ENCODE data around the gene NOC4L. TPM values are rescaled to one million over a fixed set of nuclear protein-coding genes. Genes with fewer than 3 reads are reported as not detected.

NOC4L gene
- total RNA-seq, 1 experiment from 2014 or later: 29.8 TPM

DNA sequence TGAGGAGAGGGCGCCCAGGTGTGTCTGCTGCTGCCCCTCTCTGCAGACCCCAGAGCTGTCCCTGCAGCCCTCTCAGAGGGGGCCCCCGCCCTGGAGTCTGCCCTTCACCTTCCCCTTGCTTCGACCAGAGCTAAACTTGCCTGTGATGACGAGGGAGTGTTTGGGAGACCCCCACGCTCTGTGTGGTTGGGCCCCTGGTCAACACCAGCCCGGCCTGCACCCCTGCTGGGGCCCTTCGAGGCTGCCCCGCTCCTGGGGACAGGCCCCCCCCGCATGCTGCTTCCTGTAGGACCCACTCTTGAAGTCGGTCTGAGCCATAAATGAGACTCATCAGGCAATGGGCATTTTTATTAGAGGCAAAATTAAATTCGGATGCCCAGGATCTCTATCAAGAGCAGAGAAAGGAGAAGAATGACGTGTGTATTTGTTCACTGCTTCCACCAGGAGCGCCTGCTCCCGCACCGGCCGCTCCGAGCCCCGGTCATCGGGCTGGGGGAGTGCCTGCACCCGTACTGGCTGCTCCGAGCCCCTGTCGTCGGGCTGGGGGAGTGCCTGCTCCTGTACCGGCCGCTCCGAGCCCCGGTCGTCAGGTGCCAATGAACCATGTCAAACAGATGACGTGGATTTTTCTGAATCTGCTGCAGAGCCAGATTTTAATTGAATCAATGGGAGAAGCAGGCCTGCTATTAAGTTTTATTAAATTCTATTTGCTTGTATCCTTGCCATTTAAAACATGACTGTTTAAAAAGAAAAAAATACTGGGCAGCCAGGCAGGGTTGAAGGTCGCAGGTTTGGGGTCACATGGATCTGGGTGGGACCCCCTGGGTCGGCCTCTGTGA, 47.7 kb downstream of the NOC4L start:
- no peak overlapping the region for H3K27ac ChIP-seq (ENCODE audit: low read length)
- ChIA-PET CTCF (no interaction called here), POLR2A (no interaction called here)
- no peaks in the 10 kb centered on the region for H3K36me3 ChIP-seq (ENCODE audit: control insufficient read depth, insufficient read depth, low read length)
- no peaks in the 10 kb centered on the region for H3K27me3 ChIP-seq (ENCODE audit: control insufficient read depth, insufficient read depth, low read length)
- intact Hi-C loops (cut with micrococcal nuclease; ENCODE audit: unreplicated experiment): no loop called here
- no peak for DNase-seq (ENCODE audit: low read depth, low spot score)
- TF ChIP-seq SIN3A (IDR thresholded peaks at IDR 0.05; ENCODE audit: borderline replicate concordance, insufficient read depth, low read depth, low read length) (no peak), POLR2AphosphoS5 (IDR thresholded peaks at IDR 0.05; ENCODE audit: low read depth, low read length) (no peak), TCF7L2 (IDR thresholded peaks at IDR 0.05; ENCODE audit: low read depth, low read length) (no peak)
- TF ChIP-seq, protein P1, sequence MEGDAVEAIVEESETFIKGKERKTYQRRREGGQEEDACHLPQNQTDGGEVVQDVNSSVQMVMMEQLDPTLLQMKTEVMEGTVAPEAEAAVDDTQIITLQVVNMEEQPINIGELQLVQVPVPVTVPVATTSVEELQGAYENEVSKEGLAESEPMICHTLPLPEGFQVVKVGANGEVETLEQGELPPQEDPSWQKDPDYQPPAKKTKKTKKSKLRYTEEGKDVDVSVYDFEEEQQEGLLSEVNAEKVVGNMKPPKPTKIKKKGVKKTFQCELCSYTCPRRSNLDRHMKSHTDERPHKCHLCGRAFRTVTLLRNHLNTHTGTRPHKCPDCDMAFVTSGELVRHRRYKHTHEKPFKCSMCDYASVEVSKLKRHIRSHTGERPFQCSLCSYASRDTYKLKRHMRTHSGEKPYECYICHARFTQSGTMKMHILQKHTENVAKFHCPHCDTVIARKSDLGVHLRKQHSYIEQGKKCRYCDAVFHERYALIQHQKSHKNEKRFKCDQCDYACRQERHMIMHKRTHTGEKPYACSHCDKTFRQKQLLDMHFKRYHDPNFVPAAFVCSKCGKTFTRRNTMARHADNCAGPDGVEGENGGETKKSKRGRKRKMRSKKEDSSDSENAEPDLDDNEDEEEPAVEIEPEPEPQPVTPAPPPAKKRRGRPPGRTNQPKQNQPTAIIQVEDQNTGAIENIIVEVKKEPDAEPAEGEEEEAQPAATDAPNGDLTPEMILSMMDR (IDR thresholded peaks at IDR 0.05): no peak
- peaks cover 6% of the 10 kb centered on the region for H3K4me1 ChIP-seq (ENCODE audit: control insufficient read depth, insufficient read depth, low read length)
- H3K4me3 ChIP-seq (ENCODE audit: low read depth in 2 of 2, low read length in 2 of 2): no peak overlapping the region
- in situ Hi-C loops (cut with HindIII; ENCODE audit: low pct_unique_long_range_greater_than_20kb, low sequenced_read_pairs): no loop called here
- no TSS peak for BruUV-seq (replicated peaks)
- 0 out of 2 replicates have a peak, but pooled peaks cover 3% of the 10 kb centered on the region for H3K9me3 ChIP-seq (ENCODE audit: control insufficient read depth, insufficient read depth, low read depth, low read length)
- ATAC-seq: no peak

DNA sequence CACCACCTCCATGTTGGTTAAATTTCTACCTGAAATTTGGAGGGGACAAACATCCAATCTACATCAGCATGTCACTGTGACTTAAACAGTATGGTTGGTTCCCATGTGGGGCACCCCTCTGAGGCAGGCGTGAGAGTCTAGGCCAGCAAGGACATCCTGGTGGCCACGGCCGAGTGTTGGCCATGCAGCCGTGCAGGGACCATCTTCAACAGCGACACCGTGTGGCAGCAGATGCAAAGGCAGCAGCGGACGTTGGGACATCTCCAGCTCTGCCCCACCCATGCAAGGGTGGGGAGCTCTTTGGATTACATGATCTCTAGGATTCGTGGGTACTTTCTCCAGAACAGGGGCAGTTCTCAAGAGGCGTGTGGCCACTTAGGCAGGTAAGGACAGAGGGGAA, 49.8 kb downstream of the NOC4L start:
- in situ Hi-C loops (cut with HindIII; ENCODE audit: low pct_unique_long_range_greater_than_20kb, low sequenced_read_pairs): no loop called here

More for the DNA sequence above, 49.8 kb downstream of the NOC4L start:
- ChIA-PET POLR2A (no interaction called here), CTCF (interaction anchor here (0.5 kb wide), 1 partner anchor 188 kb away, joined by 3 read pairs; no protein-coding TSS in a partner anchor)
- Histone ChIP-seq H3K9me3 (ENCODE audit: control insufficient read depth, insufficient read depth, low read depth, low read length) (0 out of 2 replicates have a peak, but pooled peaks cover 3% of the 10 kb centered on the region), H3K36me3 (ENCODE audit: control insufficient read depth, insufficient read depth, low read length) (no peaks in the 10 kb centered on the region), H3K4me3 (ENCODE audit: low read depth in 2 of 2, low read length in 2 of 2) (no peak overlapping the region), H3K27ac (ENCODE audit: low read length) (no peak overlapping the region), H3K27me3 (ENCODE audit: control insufficient read depth, insufficient read depth, low read length) (no peaks in the 10 kb centered on the region), H3K4me1 (ENCODE audit: control insufficient read depth, insufficient read depth, low read length) (peaks cover 6% of the 10 kb centered on the region)
- intact Hi-C loops (cut with micrococcal nuclease; ENCODE audit: unreplicated experiment): no loop called here
- DNase-seq (ENCODE audit: low read depth, low spot score) (no peak), ATAC-seq (no peak)
- TF ChIP-seq, protein P2, sequence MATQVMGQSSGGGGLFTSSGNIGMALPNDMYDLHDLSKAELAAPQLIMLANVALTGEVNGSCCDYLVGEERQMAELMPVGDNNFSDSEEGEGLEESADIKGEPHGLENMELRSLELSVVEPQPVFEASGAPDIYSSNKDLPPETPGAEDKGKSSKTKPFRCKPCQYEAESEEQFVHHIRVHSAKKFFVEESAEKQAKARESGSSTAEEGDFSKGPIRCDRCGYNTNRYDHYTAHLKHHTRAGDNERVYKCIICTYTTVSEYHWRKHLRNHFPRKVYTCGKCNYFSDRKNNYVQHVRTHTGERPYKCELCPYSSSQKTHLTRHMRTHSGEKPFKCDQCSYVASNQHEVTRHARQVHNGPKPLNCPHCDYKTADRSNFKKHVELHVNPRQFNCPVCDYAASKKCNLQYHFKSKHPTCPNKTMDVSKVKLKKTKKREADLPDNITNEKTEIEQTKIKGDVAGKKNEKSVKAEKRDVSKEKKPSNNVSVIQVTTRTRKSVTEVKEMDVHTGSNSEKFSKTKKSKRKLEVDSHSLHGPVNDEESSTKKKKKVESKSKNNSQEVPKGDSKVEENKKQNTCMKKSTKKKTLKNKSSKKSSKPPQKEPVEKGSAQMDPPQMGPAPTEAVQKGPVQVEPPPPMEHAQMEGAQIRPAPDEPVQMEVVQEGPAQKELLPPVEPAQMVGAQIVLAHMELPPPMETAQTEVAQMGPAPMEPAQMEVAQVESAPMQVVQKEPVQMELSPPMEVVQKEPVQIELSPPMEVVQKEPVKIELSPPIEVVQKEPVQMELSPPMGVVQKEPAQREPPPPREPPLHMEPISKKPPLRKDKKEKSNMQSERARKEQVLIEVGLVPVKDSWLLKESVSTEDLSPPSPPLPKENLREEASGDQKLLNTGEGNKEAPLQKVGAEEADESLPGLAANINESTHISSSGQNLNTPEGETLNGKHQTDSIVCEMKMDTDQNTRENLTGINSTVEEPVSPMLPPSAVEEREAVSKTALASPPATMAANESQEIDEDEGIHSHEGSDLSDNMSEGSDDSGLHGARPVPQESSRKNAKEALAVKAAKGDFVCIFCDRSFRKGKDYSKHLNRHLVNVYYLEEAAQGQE (IDR thresholded peaks at IDR 0.05; ENCODE audit: insufficient read depth in 1 of 2, low read depth in 2 of 2, low read length in 1 of 2): no peak
- TF ChIP-seq POLR2AphosphoS5 (IDR thresholded peaks at IDR 0.05; ENCODE audit: low read depth, low read length): no peak
- TF ChIP-seq TCF7L2 (IDR thresholded peaks at IDR 0.05; ENCODE audit: low read depth, low read length): no peak
- TF ChIP-seq, protein P1 (IDR thresholded peaks at IDR 0.05): no peak
- TF ChIP-seq SIN3A (IDR thresholded peaks at IDR 0.05; ENCODE audit: borderline replicate concordance, insufficient read depth, low read depth, low read length): no peak
- BruUV-seq (replicated peaks): no TSS peak
